NCI-H2081 treated with DMSO at 0.1 percent for 48 hours (cell line): ENCODE data around the gene ODAPH.

ENCODE experiments used
- DNase-seq: peaks from one replicate; lab custom pipeline; 2025; lab: John Stamatoyannopoulos, UW

ODAPH gene

GRCh38 chr4:75544870-75545269, 11.0 kb upstream of the ODAPH start:
- DNase-seq, result no peak

- DNase-seq, result no peak
These were observed 10.3 kb upstream of the ODAPH start for GRCh38 chr4:75545526-75545925.

DNA sequence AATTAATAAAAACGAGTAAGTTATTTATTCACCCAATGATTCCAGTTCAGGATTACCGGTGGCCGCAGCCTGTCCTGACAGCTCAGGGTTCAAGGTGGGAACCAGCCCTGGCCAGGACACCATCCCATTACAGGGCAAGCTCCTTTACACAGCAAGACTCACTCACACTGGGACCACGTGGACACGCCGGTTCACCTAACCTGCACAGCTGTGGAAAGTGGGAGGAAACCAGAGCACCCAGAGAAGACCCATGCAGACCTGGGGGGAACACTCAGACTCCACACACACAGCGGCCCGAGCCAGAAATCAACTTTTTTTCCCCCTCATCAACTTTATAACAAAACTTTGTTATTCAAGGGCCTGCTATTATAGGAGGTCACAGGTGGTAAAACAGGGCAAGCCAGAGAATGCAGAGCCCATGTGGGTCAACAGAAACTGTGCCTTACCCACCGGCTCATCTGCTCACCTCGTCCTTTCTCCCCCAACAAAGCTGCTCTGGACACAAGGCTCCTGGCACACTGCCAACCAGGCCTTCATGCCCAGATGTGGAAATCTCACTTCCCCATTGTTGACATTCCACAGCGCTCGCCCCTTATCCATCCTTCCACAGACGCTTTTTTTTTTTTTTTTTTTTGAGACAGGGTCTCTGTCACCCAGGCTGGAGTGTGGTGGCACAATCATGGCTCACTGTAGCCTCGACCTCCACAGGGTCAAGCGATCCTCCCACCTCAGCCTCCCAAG, 8.0 kb upstream of the ODAPH start:
- DNase-seq, result no peak

- no peak for DNase-seq
These were observed 6.8 kb upstream of the ODAPH start for GRCh38 chr4:75549019-75549418.

GRCh38 chr4:75552452-75552851, 3.4 kb upstream of the ODAPH start:
- DNase-seq, result no peak

GRCh38 chr4:75557696-75558095, 1.8 kb downstream of the ODAPH start:
- DNase-seq, result no peak

GRCh38 chr4:75561789-75562188, 5.9 kb downstream of the ODAPH start:
- DNase-seq, result no peak

DNA sequence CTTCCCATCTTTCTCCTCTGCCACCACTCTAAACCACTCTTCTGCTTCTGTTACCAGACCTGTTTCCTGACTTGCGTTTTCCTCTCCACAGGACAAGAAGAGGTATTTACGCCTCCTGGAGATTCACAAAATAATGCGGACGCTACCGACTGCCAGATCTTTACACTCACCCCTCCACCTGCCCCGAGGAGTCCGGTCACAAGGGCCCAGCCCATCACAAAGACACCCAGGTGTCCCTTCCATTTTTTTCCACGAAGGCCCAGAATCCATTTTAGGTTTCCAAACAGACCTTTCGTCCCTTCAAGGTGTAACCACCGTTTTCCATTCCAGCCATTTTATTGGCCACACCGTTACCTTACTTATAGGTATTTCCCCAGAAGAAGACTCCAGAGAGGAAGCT, 8.2 kb downstream of the ODAPH start:
- no peak for DNase-seq

GRCh38 chr4:75565481-75565880, 9.6 kb downstream of the ODAPH start:
- DNase-seq, result no peak

DNA sequence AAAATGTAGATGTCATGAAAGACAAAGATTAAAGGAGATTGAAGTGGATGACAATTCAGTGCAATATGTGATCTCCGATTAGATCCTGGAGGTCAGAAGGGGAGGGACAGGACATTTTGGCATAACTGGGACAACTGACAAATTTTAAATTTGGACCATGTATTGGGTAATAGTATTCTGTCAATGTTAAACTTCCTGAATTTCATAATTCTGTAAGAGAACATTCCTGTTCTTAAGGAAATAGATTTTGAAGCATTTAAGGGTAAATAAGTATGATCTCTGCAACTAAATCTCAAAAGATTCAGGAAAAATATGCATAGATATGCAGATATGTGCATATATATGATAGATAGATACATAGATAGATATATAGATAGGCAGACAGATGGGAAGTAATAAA, 11.0 kb downstream of the ODAPH start:
- DNase-seq, result no peak

DNA sequence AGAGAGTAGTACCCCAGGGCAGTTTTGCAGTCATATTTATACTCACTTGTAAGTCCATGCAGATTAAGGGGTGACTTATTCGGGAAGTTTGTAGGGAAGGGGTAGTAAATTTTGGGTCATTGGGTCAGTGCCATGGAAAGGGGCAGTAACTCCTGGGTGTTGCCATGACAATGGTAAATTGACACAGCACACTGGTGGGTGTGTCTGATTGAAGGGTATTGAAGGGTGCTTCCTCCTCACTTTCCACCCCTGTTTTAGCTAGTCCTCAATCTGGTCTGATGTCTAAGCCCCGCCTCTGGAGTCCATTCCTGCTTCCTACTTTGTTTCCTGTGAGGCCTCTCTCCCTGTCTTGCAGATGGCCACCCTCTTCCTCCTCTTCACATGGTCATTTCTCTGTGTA, 11.9 kb downstream of the ODAPH start:
- no peak for DNase-seq

- no peak for DNase-seq
These were observed 28.2 kb downstream of the ODAPH start for GRCh38 chr4:75584067-75584466.

DNA sequence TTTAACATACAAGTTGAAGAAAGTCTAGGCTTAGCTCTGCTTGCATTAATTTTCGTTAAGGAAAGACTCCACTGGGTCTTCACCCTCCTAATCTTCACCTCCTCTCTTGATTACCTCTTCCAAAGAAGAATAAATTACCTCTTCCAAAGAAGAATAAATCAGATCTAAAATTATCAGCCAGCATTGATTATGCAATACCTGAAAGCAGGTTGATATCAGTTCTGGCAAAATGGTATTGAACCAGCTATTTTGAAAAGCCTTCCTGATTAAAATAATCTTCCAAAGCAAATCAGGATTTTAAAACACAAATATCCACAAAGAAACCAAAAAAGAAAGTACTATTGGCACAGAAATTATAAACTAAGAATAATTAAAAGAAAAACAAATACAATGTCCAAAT, 37.5 kb downstream of the ODAPH start:
- DNase-seq, result no peak

GRCh38 chr4:75596061-75596460, 40.2 kb downstream of the ODAPH start:
- DNase-seq, result no peak

GRCh38 chr4:75598390-75598789, 42.5 kb downstream of the ODAPH start:
- no peak for DNase-seq

DNA sequence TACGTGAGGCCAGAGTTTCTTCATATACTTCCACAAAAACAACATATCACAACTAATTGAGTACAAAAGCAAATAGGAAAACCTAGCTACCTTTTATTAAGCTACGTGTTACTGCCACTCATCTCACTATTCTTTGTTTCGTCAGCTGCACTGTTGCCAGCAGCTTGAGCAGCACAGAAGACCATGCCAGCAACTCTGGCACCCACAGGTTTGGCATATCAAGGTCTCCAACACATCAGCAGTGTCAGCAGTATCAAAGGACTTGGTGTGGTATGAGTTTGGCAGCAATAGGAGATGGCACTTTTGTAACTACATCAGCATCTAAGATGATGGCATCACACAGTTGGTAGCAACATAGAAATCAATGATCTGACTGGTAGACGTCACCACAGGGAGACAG, 43.8 kb downstream of the ODAPH start:
- no peak for DNase-seq

DNA sequence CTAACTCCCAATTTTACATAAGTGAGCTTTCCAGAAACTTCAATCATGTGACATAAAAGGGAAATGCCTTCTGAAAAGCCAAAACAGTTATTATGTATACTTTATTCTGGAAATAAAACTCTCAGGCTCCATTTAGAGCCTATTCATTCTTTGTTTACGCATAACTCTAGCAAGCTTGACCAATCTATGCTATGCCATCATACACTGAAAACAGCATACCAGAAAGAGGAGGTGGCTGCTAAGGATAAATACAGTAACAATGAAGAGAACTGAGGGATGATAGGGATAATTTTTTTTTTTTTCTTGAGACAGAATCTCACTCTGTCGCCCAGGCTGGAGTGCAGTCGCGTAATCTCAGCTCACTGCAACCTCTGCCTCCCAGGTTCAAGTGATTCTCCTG, 50.1 kb downstream of the ODAPH start:
- no peak for DNase-seq

DNA sequence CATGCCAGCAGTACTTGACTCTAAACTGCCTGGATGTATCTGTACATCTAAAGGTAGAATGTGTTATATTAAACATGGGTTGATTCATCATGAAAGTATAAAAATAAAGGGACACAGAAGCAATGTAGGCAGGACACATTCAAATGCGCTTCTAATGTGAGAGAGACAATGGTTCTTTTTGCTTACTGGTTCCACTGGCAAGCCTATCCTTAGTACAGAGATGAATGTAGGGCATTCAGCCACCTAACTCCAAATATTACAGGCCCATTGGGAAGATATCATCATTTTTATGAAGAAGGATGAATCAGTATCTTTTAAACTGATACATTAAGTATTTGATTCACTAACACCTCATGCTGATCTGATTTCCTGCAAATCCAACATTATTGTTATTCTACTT, 56.4 kb downstream of the ODAPH start:
- DNase-seq, result no peak
